ENCODE data around the gene HACD2.

DNA sequence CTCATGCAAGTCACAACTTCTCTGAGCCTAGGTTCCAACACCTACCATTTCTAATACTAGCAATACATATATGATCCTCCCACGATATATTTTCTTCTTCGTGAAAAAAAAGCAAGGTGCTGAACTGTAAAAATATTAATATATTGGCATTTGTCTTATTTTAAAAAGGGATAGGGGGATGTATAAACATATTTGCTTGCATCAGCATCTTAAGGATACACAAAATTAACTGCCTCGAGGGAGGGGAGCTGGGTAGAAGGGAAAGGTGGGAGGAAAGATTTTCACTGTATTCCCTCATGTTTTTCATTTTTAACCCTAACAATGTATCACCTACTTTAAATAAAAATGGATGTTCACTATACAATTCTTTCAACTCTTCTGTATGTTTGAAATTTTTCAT lies 1.3 kb downstream of the HACD2 start:
- TF ChIP-seq, protein P1, sequence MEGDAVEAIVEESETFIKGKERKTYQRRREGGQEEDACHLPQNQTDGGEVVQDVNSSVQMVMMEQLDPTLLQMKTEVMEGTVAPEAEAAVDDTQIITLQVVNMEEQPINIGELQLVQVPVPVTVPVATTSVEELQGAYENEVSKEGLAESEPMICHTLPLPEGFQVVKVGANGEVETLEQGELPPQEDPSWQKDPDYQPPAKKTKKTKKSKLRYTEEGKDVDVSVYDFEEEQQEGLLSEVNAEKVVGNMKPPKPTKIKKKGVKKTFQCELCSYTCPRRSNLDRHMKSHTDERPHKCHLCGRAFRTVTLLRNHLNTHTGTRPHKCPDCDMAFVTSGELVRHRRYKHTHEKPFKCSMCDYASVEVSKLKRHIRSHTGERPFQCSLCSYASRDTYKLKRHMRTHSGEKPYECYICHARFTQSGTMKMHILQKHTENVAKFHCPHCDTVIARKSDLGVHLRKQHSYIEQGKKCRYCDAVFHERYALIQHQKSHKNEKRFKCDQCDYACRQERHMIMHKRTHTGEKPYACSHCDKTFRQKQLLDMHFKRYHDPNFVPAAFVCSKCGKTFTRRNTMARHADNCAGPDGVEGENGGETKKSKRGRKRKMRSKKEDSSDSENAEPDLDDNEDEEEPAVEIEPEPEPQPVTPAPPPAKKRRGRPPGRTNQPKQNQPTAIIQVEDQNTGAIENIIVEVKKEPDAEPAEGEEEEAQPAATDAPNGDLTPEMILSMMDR (IDR thresholded peaks at IDR 0.05), result no peak
- TF ChIP-seq POLR2AphosphoS5 (IDR thresholded peaks at IDR 0.05) (no peak), POLR2A (IDR thresholded peaks at IDR 0.05) (no peak), EP300 (IDR thresholded peaks at IDR 0.05) (no peak)

All from stomach (tissue), 4 donors.